Liver (tissue), 9 donors: ENCODE data around the gene CD52. TPM values are rescaled to one million over a fixed set of nuclear protein-coding genes. Genes with fewer than 3 reads are reported as not detected.

ENCODE experiments used
- DNase-seq: peaks from one replicate; pipeline ENCODE4 v3.0.0-alpha.2; 2017; ENCODE audit warnings: low spot score
- H3K27ac ChIP-seq, 2 donors: one replicate each; pipeline ENCODE4 v1.7.0; 2013; ENCODE audit warnings: inconsistent platforms in 2 of 2, low read length in 2 of 2, control low read depth in 1 of 2, low read depth in 1 of 2, mild to moderate bottlenecking in 1 of 2
- H3K27me3 ChIP-seq, 4 donors: one replicate each; pipeline versions ENCODE4 v1.6.1 to v1.7.0; 2013; ENCODE audit warnings: low read length in 3 of 4, inconsistent platforms in 1 of 4, mild to moderate bottlenecking in 1 of 4, moderate library complexity in 1 of 4; ENCODE audit not compliant: control insufficient read depth in 4 of 4, insufficient read depth in 4 of 4
- H3K36me3 ChIP-seq, 4 donors: one replicate each; pipeline versions ENCODE4 v1.6.1 to v1.7.0; 2013; ENCODE audit warnings: low read length in 3 of 4, mild to moderate bottlenecking in 3 of 4, low read depth in 1 of 4, moderate library complexity in 1 of 4; ENCODE audit not compliant: control insufficient read depth in 4 of 4, insufficient read depth in 3 of 4
- H3K4me1 ChIP-seq, 4 donors: one replicate each; pipeline versions ENCODE4 v1.6.1 to v1.7.0; 2013; ENCODE audit warnings: low read length in 3 of 4, mild to moderate bottlenecking in 3 of 4, moderate library complexity in 1 of 4; ENCODE audit not compliant: control insufficient read depth in 4 of 4, insufficient read depth in 4 of 4
- H3K4me3 ChIP-seq, 3 donors: one replicate each; pipeline versions ENCODE4 v1.6.1 to v1.7.0; 2013; ENCODE audit warnings: low read length in 3 of 3, control low read depth in 1 of 3, low read depth in 1 of 3, mild to moderate bottlenecking in 1 of 3
- H3K9ac ChIP-seq, 2 donors: one replicate each; pipeline ENCODE4 v1.7.0; 2013; ENCODE audit warnings: low read length in 2 of 2, mild to moderate bottlenecking in 2 of 2, moderate library complexity in 2 of 2, control low read depth in 1 of 2, low read depth in 1 of 2
- H3K9me3 ChIP-seq, 4 donors: one replicate each; pipeline versions ENCODE4 v1.6.1 to v1.7.0; 2013; ENCODE audit warnings: low read length in 3 of 4; ENCODE audit not compliant: control insufficient read depth in 4 of 4
- EGR1 ChIP-seq, 2 donors: IDR thresholded peaks; 2 replicates each; pipeline ENCODE4 v1.6.1; 2016 to 2018; ENCODE audit warnings: antibody characterized with exemption in 2 of 2, low read depth in 2 of 2
- FOXA1 ChIP-seq: IDR thresholded peaks from 2 replicates; pipeline ENCODE4 v1.6.1; 2016; ENCODE audit warnings: antibody characterized with exemption
- FOXA2 ChIP-seq: IDR thresholded peaks from 2 replicates; pipeline ENCODE4 v1.6.1; 2016; ENCODE audit warnings: antibody characterized with exemption
- HNF4A ChIP-seq, 2 donors: conservative IDR thresholded peaks; 2 replicates each; pipeline ENCODE4 v1.6.1; 2016; ENCODE audit warnings: antibody characterized with exemption in 2 of 2, mild to moderate bottlenecking in 2 of 2
- HNF4G ChIP-seq: IDR thresholded peaks from 2 replicates; pipeline ENCODE4 v1.6.1; 2016; ENCODE audit warnings: antibody characterized with exemption
- JUND ChIP-seq, 2 donors: IDR thresholded peaks; 2 replicates each; pipeline ENCODE4 v1.6.1; 2016; ENCODE audit warnings: antibody characterized with exemption in 2 of 2
- NR2F2 ChIP-seq: IDR thresholded peaks from 2 replicates; pipeline ENCODE4 v1.6.1; 2016; ENCODE audit warnings: antibody characterized with exemption
- RAD21 ChIP-seq, 2 donors: IDR thresholded peaks; 2 replicates each; pipeline ENCODE4 v1.6.1; 2016; ENCODE audit warnings: antibody characterized with exemption in 2 of 2, mild to moderate bottlenecking in 2 of 2
- RXRA ChIP-seq, 2 donors: IDR thresholded peaks; 2 replicates each; pipeline ENCODE4 v1.6.1; 2017 to 2018; ENCODE audit warnings: antibody characterized with exemption in 2 of 2, mild to moderate bottlenecking in 1 of 2
- SP1 ChIP-seq: IDR thresholded peaks from 2 replicates; pipeline ENCODE4 v1.6.1; 2018; ENCODE audit warnings: antibody characterized with exemption, mild to moderate bottlenecking
- TAF1 ChIP-seq: conservative IDR thresholded peaks from 2 replicates; pipeline ENCODE4 v1.6.1; 2016; ENCODE audit warnings: antibody characterized with exemption, mild to moderate bottlenecking
- YY1 ChIP-seq: IDR thresholded peaks from 2 replicates; pipeline ENCODE4 v1.6.1; 2016; ENCODE audit warnings: antibody characterized with exemption, mild to moderate bottlenecking
- WGBS: extraction: QIAGEN DNeasy Blood & Tissue Kit; methylation state at CpG from one replicate; pipeline ENCODE4 v1.1.7; 2013; 5-methylcytosine and 5-hydroxymethylcytosine counted together
- polyA plus RNA-seq, 2 donors: library from polyadenylated mRNA; stranded (reverse) in 1 of 2; unstranded in 1 of 2; fragments of 200-250 nt in 1 of 2; fragments of >200 nt in 1 of 2; fragmentation: Nextera tagmentation in 1 of 2; extraction: Ambion mirVana in 1 of 2; gene quantifications; one replicate each; pipeline versions ENCODE4 v1.2.1 to v1.2.3, GENCODE V29; 2013 to 2015
- total RNA-seq, 2 donors: library from RNA; depleted of rRNA; stranded (reverse); fragments of >200 nt; gene quantifications; one replicate each; pipeline ENCODE4 v1.2.3, GENCODE V29; 2014
- TF ChIP-seq, protein P1 (sequence below): fragments of 150-350 bp; IDR thresholded peaks from 2 replicates; pipeline ENCODE4 v1.5.1; 2017; ENCODE audit warnings: improper control_type of control experiment, low read depth, low read length; ENCODE audit not compliant: missing input control
- TF ChIP-seq, protein P2 (sequence below): IDR thresholded peaks from 2 replicates; pipeline ENCODE4 v1.6.1; 2016; ENCODE audit warnings: antibody characterized with exemption
- TF ChIP-seq, protein P3 (sequence below): IDR thresholded peaks from 2 replicates; pipeline ENCODE4 v1.6.1; 2016; ENCODE audit warnings: antibody characterized with exemption
- TF ChIP-seq, protein P4 (sequence below): IDR thresholded peaks from 2 replicates; pipeline ENCODE4 v1.6.1; 2016; ENCODE audit warnings: antibody characterized with exemption, mild to moderate bottlenecking
- donor health status: healthy.
- donor health status: healthy.
- donor health status: healthy.
- donor health status: healthy.
- donor health status: healthy.

Gene CD52
- total and polyA plus RNA-seq, 4 donors, result 1.7 to 16.4 (median 8.9) TPM

DNA sequence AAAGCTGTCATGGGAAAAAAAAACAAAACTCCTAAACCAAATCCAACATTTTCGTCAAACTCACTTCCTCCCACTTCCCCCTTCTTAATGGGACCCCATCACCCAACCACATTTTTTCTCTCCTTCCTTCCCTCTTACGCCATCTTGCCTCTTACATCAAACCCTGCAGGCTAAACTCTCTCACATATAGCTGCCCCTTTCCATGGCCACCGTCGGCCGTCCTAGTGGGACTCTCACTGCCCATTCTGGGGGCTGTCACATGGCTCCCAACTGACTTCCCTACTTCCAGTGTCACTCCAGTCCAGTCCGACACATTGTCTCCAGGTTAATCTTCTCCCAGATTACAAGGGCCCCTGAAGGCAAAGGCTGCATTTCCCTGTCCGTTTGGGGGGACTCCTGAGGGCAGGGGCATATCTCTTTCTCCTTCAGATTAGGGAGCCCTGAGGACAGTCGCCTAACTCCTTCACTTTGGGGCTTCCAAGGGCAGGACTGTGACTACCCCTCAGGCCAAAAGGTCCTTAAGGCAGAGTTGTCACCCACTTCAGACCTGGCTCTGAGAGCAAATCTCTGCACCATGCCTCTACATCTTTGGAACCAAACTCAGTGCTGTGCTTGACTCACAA is 12.0 kb upstream of the CD52 start:
- Histone ChIP-seq H3K27me3 (no peaks in the 10 kb centered on the region), H3K4me3 (peak overlapping the region; percentile 74 to 80 (median 76)), H3K9me3 (no peaks in the 10 kb centered on the region), H3K9ac (peak overlapping the region in 1 of 2 donors; percentile 24), H3K36me3 (no peaks in the 10 kb centered on the region), H3K4me1 (peaks cover 3 to 14% (median 9%) of the 10 kb centered on the region in 4 donors), H3K27ac (peak overlapping the region in 1 of 2 donors; percentile 16)
- DNase-seq, result no peak
- 34% methylated on average over 8 of the region's 8 CpGs for WGBS
- TF ChIP-seq RXRA (IDR thresholded peaks at IDR 0.05) (no peak), TAF1 (no peak), NR2F2 (no peak), HNF4G (no peak)
- TF ChIP-seq, protein P1, sequence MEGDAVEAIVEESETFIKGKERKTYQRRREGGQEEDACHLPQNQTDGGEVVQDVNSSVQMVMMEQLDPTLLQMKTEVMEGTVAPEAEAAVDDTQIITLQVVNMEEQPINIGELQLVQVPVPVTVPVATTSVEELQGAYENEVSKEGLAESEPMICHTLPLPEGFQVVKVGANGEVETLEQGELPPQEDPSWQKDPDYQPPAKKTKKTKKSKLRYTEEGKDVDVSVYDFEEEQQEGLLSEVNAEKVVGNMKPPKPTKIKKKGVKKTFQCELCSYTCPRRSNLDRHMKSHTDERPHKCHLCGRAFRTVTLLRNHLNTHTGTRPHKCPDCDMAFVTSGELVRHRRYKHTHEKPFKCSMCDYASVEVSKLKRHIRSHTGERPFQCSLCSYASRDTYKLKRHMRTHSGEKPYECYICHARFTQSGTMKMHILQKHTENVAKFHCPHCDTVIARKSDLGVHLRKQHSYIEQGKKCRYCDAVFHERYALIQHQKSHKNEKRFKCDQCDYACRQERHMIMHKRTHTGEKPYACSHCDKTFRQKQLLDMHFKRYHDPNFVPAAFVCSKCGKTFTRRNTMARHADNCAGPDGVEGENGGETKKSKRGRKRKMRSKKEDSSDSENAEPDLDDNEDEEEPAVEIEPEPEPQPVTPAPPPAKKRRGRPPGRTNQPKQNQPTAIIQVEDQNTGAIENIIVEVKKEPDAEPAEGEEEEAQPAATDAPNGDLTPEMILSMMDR, result no peak

DNA sequence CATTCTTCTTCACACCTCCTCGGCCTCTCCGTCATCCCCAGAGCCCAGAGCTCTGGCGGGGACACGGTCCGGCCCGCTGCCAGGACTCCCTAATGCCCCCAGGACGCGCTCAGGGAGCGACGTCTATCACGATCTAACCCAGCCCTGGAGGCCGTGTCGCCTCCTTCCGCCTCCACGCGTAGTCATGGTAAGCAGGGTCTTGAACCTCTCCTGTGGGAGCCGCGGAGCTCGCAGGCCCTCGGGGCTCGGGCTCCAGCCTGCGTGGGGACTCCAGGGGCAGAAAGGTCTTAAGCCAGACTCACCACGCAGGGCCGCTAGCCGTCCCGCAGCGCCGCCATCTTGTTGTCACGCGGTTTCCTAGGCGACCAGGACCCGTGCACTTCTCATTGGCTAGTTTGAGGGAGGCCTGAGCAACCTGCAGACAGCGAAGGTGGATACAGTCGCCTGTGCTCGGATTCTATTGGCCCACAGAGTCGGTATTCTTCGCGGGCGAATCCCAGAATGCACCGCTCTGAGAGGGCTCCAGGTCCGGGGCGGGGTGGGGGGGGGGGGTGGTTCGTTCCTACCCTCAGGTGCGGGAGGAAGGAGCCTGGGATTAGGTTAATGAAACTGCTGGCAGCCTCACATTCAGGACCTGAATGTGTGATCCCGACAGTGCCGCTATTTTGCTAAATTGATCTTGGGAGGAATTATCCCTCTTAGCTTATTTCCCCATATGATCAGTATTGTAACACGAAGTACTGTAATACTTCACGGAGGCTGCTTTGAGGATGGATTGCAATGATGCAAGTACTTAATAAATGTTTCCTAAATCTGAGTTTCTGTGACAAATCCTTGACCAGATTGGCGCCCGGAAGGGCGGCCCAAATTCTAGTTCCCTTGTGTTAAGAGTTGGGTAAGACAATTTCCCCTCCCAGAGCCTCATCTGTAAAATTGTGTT is 11.2 kb upstream of the CD52 start, which contains the start of gene UBXN11:
TSS of gene UBXN11 (minus strand) at position 347 of the 940 bp plus-strand sequence. CDS start 3,753 bp downstream, outside the sequence.
- TF ChIP-seq SP1 (peak; percentile 26), FOXA1 (no peak), YY1 (peak; percentile 98)
- Histone ChIP-seq H3K9me3 (no peaks in the 10 kb centered on the region), H3K27ac (peak within 1 kb of the TSS in 1 of 2 donors; percentile 16), H3K4me3 (peak within 1 kb of the TSS; percentile 74 to 80 (median 76)), H3K36me3 (no peaks in the 10 kb centered on the region), H3K4me1 (peaks cover 3 to 14% (median 9%) of the 10 kb centered on the region in 4 donors), H3K27me3 (no peaks in the 10 kb centered on the region), H3K9ac (peak within 1 kb of the TSS; percentile 51 to 68)
- WGBS, result 2% methylated on average over 51 of the region's 51 CpGs
- DNase-seq, result peak; percentile 87

DNA sequence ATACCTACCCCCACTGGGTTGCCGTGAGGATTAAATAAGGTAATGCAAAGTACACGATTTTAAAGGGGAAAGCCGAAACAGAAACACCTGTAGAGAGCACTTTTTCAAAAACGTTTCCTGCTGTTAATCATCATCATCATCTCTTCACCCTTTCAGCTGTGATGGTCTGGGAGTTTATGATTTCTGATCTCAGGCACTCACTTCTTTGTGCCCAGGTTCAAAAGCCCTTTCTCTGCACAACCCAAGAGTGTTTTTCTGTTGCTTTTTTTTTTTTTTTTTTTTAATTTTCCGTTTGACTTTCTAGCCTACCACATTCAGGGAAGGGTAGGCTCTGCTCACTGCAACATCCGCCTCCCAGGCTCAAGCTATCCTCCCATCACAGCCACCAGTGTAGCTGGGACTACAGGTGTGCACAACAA is 10.4 kb upstream of the CD52 start:
- WGBS, result 44% methylated on average over 6 of the region's 6 CpGs
- H3K27ac ChIP-seq, result no peak overlapping the region
- no peaks in the 10 kb centered on the region for H3K9me3 ChIP-seq
- H3K4me3 ChIP-seq, result no peak overlapping the region
- H3K27me3 ChIP-seq, result no peaks in the 10 kb centered on the region
- no peak for DNase-seq
- peaks cover 3 to 14% (median 9%) of the 10 kb centered on the region in 4 donors for H3K4me1 ChIP-seq
- no peaks in the 10 kb centered on the region for H3K36me3 ChIP-seq
- peak overlapping the region in 1 of 2 donors; percentile 51 for H3K9ac ChIP-seq
- no peak for TF ChIP-seq FOXA2
- no peak for TF ChIP-seq RAD21 (IDR thresholded peaks at IDR 0.05)
- TF ChIP-seq NR2F2, result no peak
- TF ChIP-seq TAF1, result no peak
- TF ChIP-seq, protein P2, sequence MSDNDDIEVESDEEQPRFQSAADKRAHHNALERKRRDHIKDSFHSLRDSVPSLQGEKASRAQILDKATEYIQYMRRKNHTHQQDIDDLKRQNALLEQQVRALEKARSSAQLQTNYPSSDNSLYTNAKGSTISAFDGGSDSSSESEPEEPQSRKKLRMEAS, result no peak
- TF ChIP-seq, protein P3, sequence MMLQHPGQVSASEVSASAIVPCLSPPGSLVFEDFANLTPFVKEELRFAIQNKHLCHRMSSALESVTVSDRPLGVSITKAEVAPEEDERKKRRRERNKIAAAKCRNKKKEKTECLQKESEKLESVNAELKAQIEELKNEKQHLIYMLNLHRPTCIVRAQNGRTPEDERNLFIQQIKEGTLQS, result no peak
- TF ChIP-seq EGR1 (IDR thresholded peaks at IDR 0.05; ENCODE audit: low read depth in 2 of 2), result no peak
- no peak for TF ChIP-seq FOXA1
- TF ChIP-seq HNF4A (conservative IDR thresholded peaks at IDR 0.05), result no peak
- no peak for TF ChIP-seq SP1
- no peak for TF ChIP-seq JUND (IDR thresholded peaks at IDR 0.05)
- TF ChIP-seq, protein P1, result no peak
- TF ChIP-seq HNF4G, result no peak
- no peak for TF ChIP-seq YY1
- TF ChIP-seq, protein P4, sequence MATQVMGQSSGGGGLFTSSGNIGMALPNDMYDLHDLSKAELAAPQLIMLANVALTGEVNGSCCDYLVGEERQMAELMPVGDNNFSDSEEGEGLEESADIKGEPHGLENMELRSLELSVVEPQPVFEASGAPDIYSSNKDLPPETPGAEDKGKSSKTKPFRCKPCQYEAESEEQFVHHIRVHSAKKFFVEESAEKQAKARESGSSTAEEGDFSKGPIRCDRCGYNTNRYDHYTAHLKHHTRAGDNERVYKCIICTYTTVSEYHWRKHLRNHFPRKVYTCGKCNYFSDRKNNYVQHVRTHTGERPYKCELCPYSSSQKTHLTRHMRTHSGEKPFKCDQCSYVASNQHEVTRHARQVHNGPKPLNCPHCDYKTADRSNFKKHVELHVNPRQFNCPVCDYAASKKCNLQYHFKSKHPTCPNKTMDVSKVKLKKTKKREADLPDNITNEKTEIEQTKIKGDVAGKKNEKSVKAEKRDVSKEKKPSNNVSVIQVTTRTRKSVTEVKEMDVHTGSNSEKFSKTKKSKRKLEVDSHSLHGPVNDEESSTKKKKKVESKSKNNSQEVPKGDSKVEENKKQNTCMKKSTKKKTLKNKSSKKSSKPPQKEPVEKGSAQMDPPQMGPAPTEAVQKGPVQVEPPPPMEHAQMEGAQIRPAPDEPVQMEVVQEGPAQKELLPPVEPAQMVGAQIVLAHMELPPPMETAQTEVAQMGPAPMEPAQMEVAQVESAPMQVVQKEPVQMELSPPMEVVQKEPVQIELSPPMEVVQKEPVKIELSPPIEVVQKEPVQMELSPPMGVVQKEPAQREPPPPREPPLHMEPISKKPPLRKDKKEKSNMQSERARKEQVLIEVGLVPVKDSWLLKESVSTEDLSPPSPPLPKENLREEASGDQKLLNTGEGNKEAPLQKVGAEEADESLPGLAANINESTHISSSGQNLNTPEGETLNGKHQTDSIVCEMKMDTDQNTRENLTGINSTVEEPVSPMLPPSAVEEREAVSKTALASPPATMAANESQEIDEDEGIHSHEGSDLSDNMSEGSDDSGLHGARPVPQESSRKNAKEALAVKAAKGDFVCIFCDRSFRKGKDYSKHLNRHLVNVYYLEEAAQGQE, result no peak
- TF ChIP-seq RXRA (IDR thresholded peaks at IDR 0.05), result no peak
